DMS79 treated with DMSO at 0.1 percent for 48 hours (cell line): ENCODE data around the gene MTHFD1.
A peak's percentile ranks its signal among the peaks of the same experiment; 100 is the strongest.

Experiments used
- DNase-seq: peaks from one replicate; lab custom pipeline; 2025; lab: John Stamatoyannopoulos, UW

MTHFD1 gene

DNA sequence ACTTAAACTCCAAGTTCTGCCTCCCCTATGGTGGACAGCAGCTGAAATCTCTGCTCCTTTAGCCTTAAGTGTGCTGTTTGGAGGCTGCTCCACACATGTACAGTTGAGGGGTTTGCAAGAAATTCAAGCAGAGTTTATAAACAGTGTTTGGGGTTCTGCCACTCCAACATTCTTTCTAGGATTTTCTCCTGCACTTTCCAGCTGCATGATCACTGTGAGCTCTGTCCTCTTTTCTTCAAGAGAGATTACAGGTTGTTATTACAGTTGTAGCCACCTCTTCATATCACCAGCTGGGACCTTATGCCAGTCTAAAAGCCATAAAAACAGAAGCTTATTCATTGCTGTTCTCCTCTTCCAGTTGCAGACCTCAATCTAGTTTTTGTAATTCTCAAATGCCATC is 107.1 kb downstream of the MTHFD1 start:
- DNase-seq: no peak

DNA sequence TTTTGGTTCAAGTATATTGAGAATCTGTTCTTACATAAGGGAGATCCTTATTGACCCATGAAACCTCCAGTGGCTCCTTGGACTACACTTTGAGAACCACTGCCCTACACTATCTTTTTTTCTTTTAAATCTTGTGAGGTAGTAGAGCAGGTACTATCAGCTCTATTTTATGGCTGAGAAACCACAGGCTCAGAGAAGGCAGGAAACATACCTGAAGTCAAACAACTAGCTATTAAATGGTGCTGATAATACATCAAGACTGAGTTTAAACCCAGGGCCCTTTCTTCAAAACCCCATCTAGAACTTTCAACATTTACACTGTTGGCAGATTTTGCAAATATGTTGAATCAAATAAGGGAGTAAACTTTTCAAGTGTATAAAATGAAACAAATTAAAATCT is 108.6 kb downstream of the MTHFD1 start:
- DNase-seq: no peak

DNA sequence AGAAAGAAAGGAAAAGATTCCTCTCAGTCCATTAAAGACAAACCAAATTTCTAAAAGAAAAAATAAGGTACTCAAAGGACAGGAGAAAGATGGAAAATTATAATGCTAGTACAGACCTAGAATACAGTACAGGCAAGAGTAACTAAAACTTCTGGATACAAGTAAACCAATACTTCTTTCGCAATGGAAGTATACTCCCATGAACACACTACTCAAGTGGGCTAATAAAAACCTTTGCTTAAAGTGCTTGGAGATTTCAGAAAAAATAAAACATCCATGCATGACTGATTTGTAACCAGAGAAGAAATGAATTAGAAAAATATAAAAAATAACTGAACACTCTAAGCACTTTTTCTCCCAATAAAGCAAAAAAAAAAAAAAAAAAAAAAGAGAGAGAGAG is 111.9 kb downstream of the MTHFD1 start:
- DNase-seq: peak; percentile 62

DNA sequence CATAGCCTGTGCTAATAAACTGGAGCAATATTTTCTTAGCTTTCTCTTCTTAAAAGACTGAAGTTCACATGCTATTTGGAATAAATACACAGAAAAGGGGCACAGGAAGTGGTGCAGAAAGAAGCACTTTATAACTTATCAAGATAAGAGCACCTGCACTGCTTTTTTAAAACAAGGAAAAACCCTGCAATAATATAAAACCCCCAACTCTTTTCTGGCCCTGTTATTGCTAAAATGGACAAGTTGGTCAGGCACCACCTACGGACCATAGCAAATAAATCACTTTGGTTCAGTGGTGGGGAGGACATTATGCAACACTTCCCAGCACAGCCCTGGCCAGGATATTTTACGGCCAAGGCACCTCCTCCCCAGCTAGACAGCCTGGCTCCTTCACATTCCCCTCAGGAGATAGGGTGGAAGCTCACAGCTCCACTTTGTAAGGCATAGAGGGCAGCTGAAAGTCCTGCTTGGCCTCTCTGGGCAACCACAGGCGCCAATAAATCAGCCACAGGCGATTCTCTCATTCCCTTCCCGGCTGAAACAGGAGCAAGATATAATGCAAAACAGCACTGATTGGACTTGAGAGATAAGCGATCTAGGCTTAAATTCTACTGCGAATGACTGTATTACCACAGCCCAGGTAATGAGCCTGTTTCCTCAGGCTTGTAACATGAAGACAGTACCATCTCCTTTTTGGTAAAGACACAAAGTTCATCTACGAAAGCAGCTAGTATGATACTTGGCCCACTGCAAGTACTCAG is 113.4 kb downstream of the MTHFD1 start:
- peak; percentile 76 for DNase-seq

DNA sequence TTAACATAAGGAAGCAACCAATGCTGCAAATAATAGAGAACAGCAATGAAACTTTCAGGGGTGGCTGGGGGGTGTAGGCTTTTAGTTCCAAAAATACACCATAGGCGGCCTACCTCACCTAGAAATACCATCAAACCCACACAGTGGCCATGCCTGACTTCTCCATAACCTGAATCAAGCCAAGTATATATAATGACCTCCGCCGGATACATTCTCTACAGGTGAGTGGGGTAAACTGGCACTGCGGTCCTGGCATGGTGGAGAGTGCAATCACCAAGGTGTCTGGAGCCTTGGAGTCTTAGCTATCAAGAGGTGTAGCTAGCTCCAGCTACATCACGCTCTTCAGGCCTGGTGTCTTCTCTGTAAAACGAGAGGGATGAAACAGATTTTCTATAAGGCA is 114.3 kb downstream of the MTHFD1 start:
- DNase-seq: peak; percentile 80

DNA sequence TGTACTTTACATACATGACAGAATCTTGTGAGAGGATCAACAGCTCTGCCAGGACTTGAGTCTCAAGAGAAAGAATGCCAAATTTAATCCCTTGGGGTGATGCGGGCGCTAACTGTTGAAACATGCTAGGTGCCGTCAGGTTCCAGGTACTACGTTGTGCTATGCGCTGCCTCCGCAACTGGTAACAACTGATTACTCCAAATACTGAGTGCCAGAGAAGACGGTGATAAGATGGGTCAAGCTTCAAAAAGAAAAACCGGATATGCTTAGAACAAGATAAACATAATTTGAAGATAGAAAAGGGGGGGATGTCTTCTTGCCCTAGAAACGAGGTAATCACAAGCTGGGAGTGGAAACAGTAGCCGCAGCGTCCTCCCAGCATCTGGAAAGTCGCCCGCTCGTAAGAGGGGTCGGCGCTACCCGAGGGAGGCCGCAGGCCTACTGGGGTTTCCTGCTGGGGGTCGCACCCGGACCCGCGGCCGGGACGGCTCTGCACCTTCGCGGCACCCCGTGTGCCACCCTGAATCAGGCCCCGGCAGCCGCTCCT is 114.8 kb downstream of the MTHFD1 start:
- peak; percentile 80 for DNase-seq

DNA sequence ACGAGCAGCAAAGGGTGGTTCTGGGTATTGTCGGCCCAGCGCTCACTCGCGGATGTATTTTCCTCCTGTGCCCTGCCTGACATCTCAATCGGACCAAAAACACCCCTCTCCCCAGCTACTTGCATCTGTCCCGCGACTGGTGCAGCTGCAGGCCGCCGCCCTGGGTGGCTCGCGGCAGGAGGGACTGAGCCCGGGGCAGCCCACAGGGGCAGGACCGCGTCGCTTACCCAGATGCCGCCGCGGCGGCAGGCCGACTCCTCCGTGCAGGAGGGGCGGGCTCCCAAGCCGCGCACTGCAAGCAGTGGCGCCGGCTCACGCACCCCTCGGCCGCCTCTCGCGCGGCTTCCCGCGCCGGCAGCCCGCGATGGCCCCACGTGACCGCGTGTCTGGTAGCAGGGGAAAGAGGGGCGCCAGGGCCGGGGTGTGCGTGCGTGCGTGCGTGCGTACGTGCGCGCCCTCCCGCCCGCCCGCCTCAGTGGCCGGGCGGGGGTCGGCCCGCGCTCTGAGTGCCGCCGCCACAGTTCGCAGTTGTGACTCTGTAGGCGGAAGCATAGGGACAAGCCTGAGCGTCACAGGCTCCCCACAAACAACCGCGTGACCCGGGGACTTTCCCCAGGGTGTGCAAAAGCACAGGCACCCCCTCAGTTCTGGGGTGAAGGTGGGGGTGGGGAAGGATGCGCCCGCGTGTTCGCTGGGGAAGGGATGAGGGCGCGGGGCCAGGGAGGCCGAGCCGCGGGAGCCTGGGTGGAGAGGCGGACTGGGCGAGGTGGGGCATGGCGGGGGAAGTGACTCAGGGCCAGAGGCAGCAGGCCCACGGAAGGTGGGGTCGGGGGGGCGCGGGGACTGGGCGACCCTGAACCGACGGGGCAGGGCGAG is 115.5 kb downstream of the MTHFD1 start, which contains the start of gene ZBTB25:
Gene ZBTB25 (minus strand): TSS at position 405 of the 876 bp plus-strand sequence. CDS start 13,305 bp downstream, outside the sequence.
- peak; percentile 90 for DNase-seq

DNA sequence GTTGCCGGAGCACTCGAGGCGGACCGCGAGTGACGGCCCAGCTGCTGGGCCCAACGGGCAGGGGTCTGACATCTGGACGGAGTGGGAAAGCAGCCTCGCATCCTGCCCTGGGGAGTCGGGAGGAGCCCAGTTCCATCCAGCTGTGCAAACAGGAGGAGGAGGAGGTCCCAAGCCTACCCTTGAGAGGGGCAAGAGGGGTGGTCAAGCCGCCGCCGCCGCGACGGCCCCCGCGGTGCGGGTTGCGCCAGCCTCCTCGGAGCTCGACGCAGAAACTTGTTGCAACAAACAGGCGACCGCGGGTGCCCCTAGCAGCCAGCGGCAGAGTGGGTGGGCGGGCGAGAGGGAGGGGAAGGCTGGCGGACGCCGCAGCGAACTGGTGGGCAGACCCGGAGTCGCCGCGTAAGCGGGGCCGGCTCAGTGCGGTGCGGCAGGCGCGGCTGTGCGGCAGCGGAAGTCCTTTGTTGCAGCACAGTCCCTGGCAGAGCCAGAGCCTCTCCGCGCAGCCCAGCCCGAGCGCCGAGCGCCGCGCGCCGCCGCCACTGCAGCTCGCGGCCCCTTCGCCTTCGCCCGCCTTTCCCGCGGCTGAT is 116.2 kb downstream of the MTHFD1 start, which contains the start of gene ZBTB1:
Gene ZBTB1 (plus strand): TSS at position 461 of the 587 bp plus-strand sequence. CDS start 16,735 bp downstream, outside the sequence.
- peak; percentile 84 for DNase-seq

DNA sequence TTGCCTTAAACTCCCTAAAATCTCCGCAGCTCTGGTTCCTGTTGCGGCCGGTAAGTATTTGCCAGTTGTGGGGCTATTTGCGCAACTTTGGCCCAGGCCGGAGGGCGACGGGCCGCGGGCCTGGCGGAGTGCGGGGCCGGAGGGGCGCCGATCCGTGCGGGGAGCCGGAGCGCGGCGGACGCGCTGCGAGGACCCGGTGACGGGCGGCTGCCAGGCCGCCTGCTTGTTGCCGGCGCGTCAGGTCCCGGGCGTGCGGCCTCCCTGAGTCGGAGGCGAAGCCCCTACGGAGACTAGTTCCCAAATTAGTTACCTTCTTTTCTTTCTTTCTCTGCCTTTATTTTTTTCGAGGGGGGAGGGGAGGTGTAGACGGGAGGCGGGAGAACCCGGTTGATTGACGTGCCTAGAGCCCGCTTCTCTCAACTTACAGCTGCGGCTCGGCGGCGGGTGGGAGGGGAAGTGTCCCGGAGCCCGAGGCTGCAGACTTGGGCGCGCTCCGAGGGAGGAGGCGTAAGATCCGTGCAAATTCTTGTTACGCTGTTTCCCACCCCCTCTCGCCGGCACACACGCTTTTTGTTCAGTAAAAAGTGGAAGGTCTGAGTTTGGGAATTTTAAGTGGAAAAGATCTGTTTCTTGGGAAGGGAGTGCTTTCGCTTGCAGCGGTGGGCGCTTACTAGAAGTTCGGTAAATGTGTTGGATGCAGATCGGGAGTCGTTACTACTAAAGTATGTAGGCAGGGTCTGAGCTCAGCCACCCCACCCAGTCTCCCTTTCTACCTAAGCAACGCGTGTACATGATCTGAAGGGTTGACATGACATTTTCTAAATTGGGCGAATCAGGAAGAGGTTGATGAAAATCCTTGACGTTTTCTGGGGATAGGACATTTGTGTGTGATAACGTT is 117.0 kb downstream of the MTHFD1 start:
- peak; percentile 91 for DNase-seq

DNA sequence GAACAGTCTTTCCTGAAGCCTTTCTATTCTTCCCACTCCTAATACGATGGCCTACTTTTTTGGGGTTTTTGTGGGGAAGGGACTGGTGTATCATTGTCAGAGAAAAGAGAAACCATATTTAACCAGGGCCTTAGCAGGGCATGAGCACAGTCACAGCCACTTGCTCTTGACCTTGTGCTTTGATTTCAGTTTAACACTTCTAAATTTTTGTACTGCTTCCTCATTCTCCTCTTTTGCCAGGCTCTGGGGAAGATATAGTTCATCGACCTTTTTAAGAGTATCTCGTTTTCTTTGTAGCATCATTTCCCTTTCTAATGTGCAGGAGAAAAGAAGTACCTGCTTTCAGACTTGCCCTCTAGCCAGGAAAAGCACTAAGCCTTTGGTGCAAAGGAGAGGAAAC is 118.6 kb downstream of the MTHFD1 start:
- peak; percentile 32 for DNase-seq

DNA sequence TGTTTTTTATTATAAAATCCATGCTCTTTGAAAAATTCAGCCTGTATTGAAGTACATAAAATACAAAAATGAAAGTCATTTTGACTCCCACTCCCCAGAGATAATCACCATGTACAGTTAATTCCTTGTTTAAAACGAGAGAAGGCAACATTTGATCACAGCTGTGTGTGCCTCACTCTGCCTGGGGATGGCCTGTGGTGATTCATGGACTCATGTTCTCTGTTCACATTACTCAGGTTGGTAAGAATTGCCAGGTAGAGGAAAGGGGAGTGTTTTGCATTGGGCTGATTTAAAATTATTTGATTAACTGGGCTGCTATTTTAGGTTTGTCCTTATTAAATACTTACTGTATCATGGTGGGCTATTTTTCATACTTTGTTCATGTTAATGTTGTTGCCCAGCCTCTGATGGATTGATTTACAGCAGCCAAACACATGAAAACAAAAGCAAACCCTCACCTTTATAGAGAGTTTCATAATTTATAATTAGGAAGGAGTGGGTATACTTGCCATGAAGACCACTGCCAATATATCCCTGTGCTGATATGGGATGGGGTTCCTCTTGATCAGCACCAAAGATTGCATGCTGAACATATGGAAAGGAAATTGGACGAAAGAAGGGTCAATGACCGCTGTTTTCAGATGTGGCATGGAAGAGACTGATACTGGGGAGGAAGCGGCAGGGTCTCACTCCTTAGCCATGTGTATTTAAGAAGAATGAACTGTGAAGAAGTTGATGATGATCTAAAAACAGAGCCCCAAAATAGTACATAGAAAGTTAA is 119.4 kb downstream of the MTHFD1 start:
- no peak for DNase-seq

DNA sequence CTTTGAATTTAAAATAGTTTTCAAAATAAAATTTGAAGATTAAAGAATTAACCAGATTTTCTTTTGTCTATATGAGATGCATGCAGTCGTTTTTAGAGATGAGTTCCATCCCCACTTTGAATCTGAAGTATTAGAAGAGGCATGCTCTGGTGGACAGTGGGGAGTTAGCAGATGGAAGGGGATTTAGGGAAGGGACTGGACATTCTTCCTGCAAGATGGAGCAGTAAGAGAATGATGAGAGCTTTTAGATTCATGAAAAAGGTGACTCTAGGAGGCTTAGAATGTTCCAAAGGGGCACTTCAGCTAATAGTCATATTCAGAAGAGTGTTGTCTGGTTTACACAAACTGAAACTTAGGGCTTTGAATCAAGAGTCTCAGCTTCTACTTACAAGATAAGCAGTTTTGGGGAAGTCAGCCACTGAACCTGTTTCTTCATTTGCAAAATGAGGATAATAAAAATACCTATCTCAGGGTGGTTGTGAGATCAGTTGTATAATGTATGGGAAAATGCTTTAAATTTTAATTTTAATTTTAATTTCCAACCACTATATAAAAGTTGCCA is 120.1 kb downstream of the MTHFD1 start:
- DNase-seq: no peak

DNA sequence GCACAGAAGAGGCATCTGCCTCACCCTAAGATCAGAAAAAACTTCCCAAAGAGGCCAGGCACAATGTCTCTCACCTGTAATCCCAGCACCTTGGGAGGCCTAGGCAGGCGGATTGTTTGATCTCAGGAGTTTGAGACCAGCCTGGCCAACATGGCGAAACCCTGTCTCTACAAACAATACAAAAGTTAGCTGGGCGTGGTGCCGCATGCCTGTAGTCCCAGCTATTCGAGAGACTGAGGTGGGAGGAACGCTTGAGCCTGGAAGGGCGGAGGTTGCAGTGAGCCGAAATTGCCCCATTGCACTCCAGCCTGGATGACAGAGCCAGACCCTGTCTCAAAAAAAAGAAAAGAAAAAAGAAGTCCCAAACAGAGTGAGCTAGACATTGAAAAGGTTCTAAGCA is 120.9 kb downstream of the MTHFD1 start:
- DNase-seq: no peak
